NCI-H1436 treated with DMSO at 0.1 percent for 48 hours (cell line): Measurements from ENCODE around the gene RTN1.
"Not testable (repeated sequence)": the region's sequence is repeated elsewhere in the genome, so short reads cannot be mapped to it uniquely, and the experiment has no call there.

Experiments
- DNase-seq: peaks from one replicate; lab custom pipeline; 2025; lab: John Stamatoyannopoulos, UW

Gene RTN1

GRCh38 chr14:59704054-59704645 is 166.4 kb downstream of the RTN1 start:
- no peak for DNase-seq

GRCh38 chr14:59699442-59699841 is 171.1 kb downstream of the RTN1 start:
- no peak for DNase-seq

- DNase-seq: no peak
Observed at GRCh38 chr14:59698793-59699192, 171.8 kb downstream of the RTN1 start.

- no peak for DNase-seq
Observed at GRCh38 chr14:59695198-59695597, 175.4 kb downstream of the RTN1 start.

GRCh38 chr14:59691266-59691665 is 179.3 kb downstream of the RTN1 start:
- no peak for DNase-seq

GRCh38 chr14:59690426-59690825 is 180.2 kb downstream of the RTN1 start:
- DNase-seq: no peak

- no peak for DNase-seq
Observed at GRCh38 chr14:59688224-59689170, 182.1 kb downstream of the RTN1 start.

GRCh38 chr14:59687663-59688062 is 182.9 kb downstream of the RTN1 start:
- DNase-seq: no peak

- peak; percentile 75 for DNase-seq
Observed at GRCh38 chr14:59679872-59680271, 190.7 kb downstream of the RTN1 start.

GRCh38 chr14:59678352-59678751 is 192.2 kb downstream of the RTN1 start:
- DNase-seq: no peak

- DNase-seq: no peak
Observed at GRCh38 chr14:59677771-59678231, 192.8 kb downstream of the RTN1 start.

GRCh38 chr14:59675394-59675793 is 195.2 kb downstream of the RTN1 start:
- DNase-seq: no peak

GRCh38 chr14:59664741-59665140 is 205.8 kb downstream of the RTN1 start:
- no peak for DNase-seq

- no peak for DNase-seq
Observed at GRCh38 chr14:59657769-59658168, 212.8 kb downstream of the RTN1 start.

GRCh38 chr14:59656473-59656872 is 214.1 kb downstream of the RTN1 start:
- no peak for DNase-seq

GRCh38 chr14:59654131-59654530 is 216.4 kb downstream of the RTN1 start:
- not testable (repeated sequence) for DNase-seq

- DNase-seq: not testable (repeated sequence)
Observed at GRCh38 chr14:59646832-59647231, 223.7 kb downstream of the RTN1 start.

- DNase-seq: no peak
Observed at GRCh38 chr14:59638885-59639284, 231.7 kb downstream of the RTN1 start.

- no peak for DNase-seq
Observed at GRCh38 chr14:59634617-59635016, 236.0 kb downstream of the RTN1 start.

- no peak for DNase-seq
Observed at GRCh38 chr14:59633486-59633885, 237.1 kb downstream of the RTN1 start.

- peak; percentile 10 for DNase-seq
Observed at GRCh38 chr14:59632381-59632780, 238.2 kb downstream of the RTN1 start.

- DNase-seq: no peak
Observed at GRCh38 chr14:59631237-59631636, 239.3 kb downstream of the RTN1 start.

GRCh38 chr14:59630288-59630963 is 240.2 kb downstream of the RTN1 start:
- DNase-seq: no peak
